CD4-positive, CD25-positive, alpha-beta regulatory T cell (primary cell): Measurements from ENCODE around the gene CHCHD4. TPM values are rescaled to one million over a fixed set of nuclear protein-coding genes. Genes with fewer than 3 reads are reported as not detected.

Experiments
- ATAC-seq, 2 donors: fragments of 150-1000 bp; cut with Tn5 transposase; one replicate each; pipeline ENCODE4 v1.10.0; 2021; ENCODE audit warnings: low read depth in 2 of 2, moderate number of reproducible peaks in 2 of 2, moderate library complexity in 1 of 2
- DNase-seq, 3 donors: peaks; one replicate each; pipeline versions ENCODE4 v3.0.0 to v3.0.0-alpha.2; 2012 to 2022; ENCODE audit warnings: mixed read lengths in 1 of 3
- H3K27ac ChIP-seq: one replicate; pipeline ENCODE4 v1.7.0; 2013; ENCODE audit warnings: mild to moderate bottlenecking, low read length; ENCODE audit not compliant: insufficient read depth, poor library complexity, severe bottlenecking
- H3K27me3 ChIP-seq: one replicate; pipeline ENCODE4 v1.7.0; 2013; ENCODE audit warnings: low read length; ENCODE audit not compliant: control insufficient read depth, insufficient read depth
- H3K36me3 ChIP-seq: one replicate; pipeline ENCODE4 v1.7.0; 2013; ENCODE audit warnings: mild to moderate bottlenecking, low read length, moderate library complexity; ENCODE audit not compliant: control insufficient read depth, insufficient read depth
- H3K4me1 ChIP-seq: 2 replicates; pipeline ENCODE4 v1.7.0; 2013; ENCODE audit warnings: mild to moderate bottlenecking, low read length; ENCODE audit not compliant: insufficient read depth, control insufficient read depth, poor library complexity, severe bottlenecking
- H3K4me3 ChIP-seq: one replicate; pipeline ENCODE4 v1.7.0; 2013; ENCODE audit warnings: low read depth, mild to moderate bottlenecking, low read length, moderate library complexity
- H3K9me3 ChIP-seq, 2 experiments: 1 replicate in 1 of 2; 2 replicates in 1 of 2; pipeline ENCODE4 v1.7.0; 2013; ENCODE audit warnings: low read length in 2 of 2, mild to moderate bottlenecking in 1 of 2, moderate library complexity in 1 of 2; ENCODE audit not compliant: control insufficient read depth in 2 of 2
- H3K27ac Mint-ChIP-seq, 3 donors: one replicate each; pipeline ENCODE4 v1.8.0; 2020 to 2022; ENCODE audit warnings: mild to moderate bottlenecking in 3 of 3, mixed read lengths in 3 of 3, moderate library complexity in 2 of 3
- H3K27me3 Mint-ChIP-seq: one replicate; pipeline ENCODE4 v1.8.0; 2022; ENCODE audit warnings: mild to moderate bottlenecking, mixed read lengths
- H3K36me3 Mint-ChIP-seq: one replicate; pipeline ENCODE4 v1.8.0; 2020; ENCODE audit warnings: mixed read lengths
- H3K4me1 Mint-ChIP-seq, 4 donors: one replicate each; pipeline ENCODE4 v1.8.0; 2020 to 2022; ENCODE audit warnings: mixed read lengths in 4 of 4, mild to moderate bottlenecking in 1 of 4
- H3K4me3 Mint-ChIP-seq, 4 donors: one replicate each; pipeline ENCODE4 v1.8.0; 2020 to 2022; ENCODE audit warnings: mild to moderate bottlenecking in 4 of 4, mixed read lengths in 4 of 4, moderate library complexity in 3 of 4
- H3K9me3 Mint-ChIP-seq, 7 donors: one replicate each; pipeline ENCODE4 v1.8.0; 2020 to 2022; ENCODE audit warnings: mixed read lengths in 7 of 7, mild to moderate bottlenecking in 3 of 7, moderate library complexity in 2 of 7
- polyA plus RNA-seq, 4 donors: library from polyadenylated mRNA; unstranded; fragments of 300-500 nt; fragmentation: Illumina TruSeq; gene quantifications; one replicate each; pipeline ENCODE4 v1.2.3, GENCODE V29; 2021
- total RNA-seq: library from RNA; stranded (reverse); gene quantifications from one replicate; pipeline ENCODE4 v1.2.3, GENCODE V29; 2022

CHCHD4 gene
- total and polyA plus RNA-seq, 5 donors from 2014 or later = 3.6 to 21.1 (median 12.2) TPM

GRCh38 chr3:14154276-14154675 lies 29.6 kb upstream of the CHCHD4 start:
- Mint-ChIP-seq H3K9me3 (peaks cover 0 to 2% (median 0%) of the 10 kb centered on the region in 7 donors), H3K4me3 (no peak overlapping the region), H3K36me3 (peaks cover 62% of the 10 kb centered on the region), H3K27me3 (no peaks in the 10 kb centered on the region), H3K27ac (peak overlapping the region in 1 of 3 donors; percentile 71), H3K4me1 (peaks cover 6 to 14% (median 10%) of the 10 kb centered on the region in 4 donors)
- Histone ChIP-seq H3K27ac (no peak overlapping the region), H3K4me3 (no peak overlapping the region), H3K36me3 (peaks cover 77% of the 10 kb centered on the region), H3K27me3 (no peaks in the 10 kb centered on the region), H3K9me3 (no peaks in the 10 kb centered on the region), H3K4me1 (no peaks in the 10 kb centered on the region)
- ATAC-seq (no peak), DNase-seq (no peak)

DNA sequence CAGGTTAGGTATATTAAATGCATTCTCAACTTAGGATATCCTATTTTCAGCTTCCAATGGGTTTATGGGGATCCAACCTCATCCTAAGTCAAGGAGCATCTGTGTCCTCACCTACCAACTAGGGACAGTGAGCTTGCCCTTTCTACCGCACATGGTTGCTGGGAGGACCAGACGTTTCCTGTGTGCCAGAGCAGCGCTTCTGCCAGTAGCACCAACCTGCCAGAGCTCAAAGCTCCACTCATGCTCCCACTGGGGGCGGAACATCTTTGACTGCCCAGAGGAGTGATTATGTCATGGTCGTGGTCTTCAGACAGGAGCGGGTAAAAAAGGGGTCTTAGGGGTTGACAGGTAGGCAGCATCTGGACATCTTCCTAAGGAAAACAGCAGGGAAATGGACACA lies 29.0 kb upstream of the CHCHD4 start:
- peaks cover 56% of the 10 kb centered on the region for H3K36me3 Mint-ChIP-seq
- Histone ChIP-seq H3K4me1 (no peaks in the 10 kb centered on the region), H3K4me3 (no peak overlapping the region), H3K36me3 (peaks cover 71% of the 10 kb centered on the region), H3K27me3 (no peaks in the 10 kb centered on the region), H3K9me3 (no peaks in the 10 kb centered on the region), H3K27ac (no peak overlapping the region)
- H3K9me3 Mint-ChIP-seq = peaks cover 0 to 2% (median 0%) of the 10 kb centered on the region in 7 donors
- H3K4me1 Mint-ChIP-seq = peaks cover 6 to 14% (median 9%) of the 10 kb centered on the region in 4 donors
- no peak overlapping the region for H3K4me3 Mint-ChIP-seq
- peak overlapping the region in 2 of 3 donors; percentile 32 to 53 for H3K27ac Mint-ChIP-seq
- ATAC-seq (no peak), DNase-seq (no peak)
- no peaks in the 10 kb centered on the region for H3K27me3 Mint-ChIP-seq

GRCh38 chr3:14152963-14153355 lies 28.3 kb upstream of the CHCHD4 start:
- peaks cover 6 to 12% (median 8%) of the 10 kb centered on the region in 4 donors for H3K4me1 Mint-ChIP-seq
- H3K36me3 Mint-ChIP-seq = peaks cover 50% of the 10 kb centered on the region
- peaks cover 0 to 2% (median 0%) of the 10 kb centered on the region in 7 donors for H3K9me3 Mint-ChIP-seq
- Histone ChIP-seq H3K27ac (no peak overlapping the region), H3K36me3 (peaks cover 67% of the 10 kb centered on the region), H3K9me3 (no peaks in the 10 kb centered on the region), H3K27me3 (no peaks in the 10 kb centered on the region), H3K4me1 (no peaks in the 10 kb centered on the region), H3K4me3 (no peak overlapping the region)
- DNase-seq (no peak), ATAC-seq (no peak)
- no peak overlapping the region for H3K4me3 Mint-ChIP-seq
- H3K27ac Mint-ChIP-seq = no peak overlapping the region
- no peaks in the 10 kb centered on the region for H3K27me3 Mint-ChIP-seq

DNA sequence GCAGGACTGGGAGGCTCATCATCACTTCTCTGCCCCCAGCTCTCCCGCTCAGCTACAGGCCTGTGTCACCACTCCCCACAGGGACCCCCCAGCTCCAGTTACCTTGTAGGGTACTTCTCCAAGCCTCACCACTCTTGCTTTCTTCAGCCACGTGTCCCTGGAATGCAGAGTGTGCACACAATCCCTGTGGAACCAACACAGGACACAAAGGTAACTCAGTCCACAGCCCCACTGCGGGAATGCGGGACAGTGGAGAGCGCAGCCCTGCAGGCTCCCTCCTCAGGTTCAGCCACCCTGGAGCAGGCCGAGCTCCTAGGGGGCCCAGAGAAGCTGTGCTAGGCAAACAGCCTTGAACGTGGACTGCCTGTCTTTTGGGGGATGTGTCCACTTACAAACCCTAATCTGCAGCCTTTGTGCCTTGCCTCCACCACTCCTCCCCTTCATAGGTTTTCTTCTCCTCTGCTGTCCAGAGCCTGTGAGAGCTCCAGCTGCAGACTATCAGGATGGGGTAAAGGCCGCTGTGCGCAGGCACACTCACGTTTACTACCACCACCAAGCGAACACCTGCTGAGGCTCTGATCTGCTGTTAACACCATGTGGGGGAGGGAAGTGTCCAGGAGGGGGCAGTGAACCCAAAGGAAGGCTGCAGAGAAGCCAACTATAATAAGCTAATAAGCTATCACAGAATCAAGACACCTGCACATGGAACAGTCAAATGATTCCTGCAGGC lies 27.7 kb upstream of the CHCHD4 start:
- peak in 2 of 3 donors; percentile 18 to 22 for DNase-seq
- H3K27ac Mint-ChIP-seq = peak overlapping the region in 1 of 3 donors; percentile 80
- no peaks in the 10 kb centered on the region for H3K9me3 ChIP-seq

GRCh38 chr3:14151471-14152083 lies 26.9 kb upstream of the CHCHD4 start:
- Mint-ChIP-seq H3K4me3 (no peak overlapping the region), H3K36me3 (peaks cover 47% of the 10 kb centered on the region), H3K27me3 (no peaks in the 10 kb centered on the region), H3K9me3 (peaks cover 0 to 2% (median 0%) of the 10 kb centered on the region in 7 donors), H3K27ac (no peak overlapping the region), H3K4me1 (peaks cover 6 to 12% (median 9%) of the 10 kb centered on the region in 4 donors)
- Histone ChIP-seq H3K4me1 (no peaks in the 10 kb centered on the region), H3K9me3 (no peaks in the 10 kb centered on the region), H3K36me3 (peaks cover 67% of the 10 kb centered on the region), H3K4me3 (no peak overlapping the region), H3K27me3 (no peaks in the 10 kb centered on the region), H3K27ac (no peak overlapping the region)
- DNase-seq (no peak), ATAC-seq (no peak)

More for the DNA sequence above, 27.7 kb upstream of the CHCHD4 start:
- Mint-ChIP-seq H3K4me1 (peaks cover 6 to 11% (median 8%) of the 10 kb centered on the region in 4 donors), H3K36me3 (peaks cover 46% of the 10 kb centered on the region), H3K9me3 (peaks cover 0 to 2% (median 0%) of the 10 kb centered on the region in 7 donors), H3K27me3 (no peaks in the 10 kb centered on the region), H3K4me3 (no peak overlapping the region)
- Histone ChIP-seq H3K4me3 (no peak overlapping the region), H3K27me3 (no peaks in the 10 kb centered on the region), H3K4me1 (no peaks in the 10 kb centered on the region), H3K27ac (no peak overlapping the region), H3K36me3 (peaks cover 67% of the 10 kb centered on the region)
- ATAC-seq = peak in 1 of 2 donors; percentile 50

GRCh38 chr3:14150491-14151230 lies 26.0 kb upstream of the CHCHD4 start:
- Mint-ChIP-seq H3K9me3 (peaks cover 0 to 3% (median 0%) of the 10 kb centered on the region in 7 donors), H3K27me3 (no peaks in the 10 kb centered on the region), H3K36me3 (peaks cover 45% of the 10 kb centered on the region), H3K4me3 (peak overlapping the region in 1 of 4 donors; percentile 5), H3K27ac (peak overlapping the region; percentile 59 to 86 (median 84)), H3K4me1 (peaks cover 2 to 11% (median 8%) of the 10 kb centered on the region in 4 donors)
- ATAC-seq (no peak), DNase-seq (no peak)
- no peaks in the 10 kb centered on the region for H3K27me3 ChIP-seq
- peaks cover 69% of the 10 kb centered on the region for H3K36me3 ChIP-seq
- H3K27ac ChIP-seq = no peak overlapping the region
- no peak overlapping the region for H3K4me3 ChIP-seq
- no peaks in the 10 kb centered on the region for H3K9me3 ChIP-seq
- peaks cover 5% of the 10 kb centered on the region for H3K4me1 ChIP-seq

- H3K4me1 Mint-ChIP-seq = peaks cover 5 to 16% (median 12%) of the 10 kb centered on the region in 4 donors
- Histone ChIP-seq H3K4me3 (no peak overlapping the region), H3K9me3 (no peaks in the 10 kb centered on the region), H3K27me3 (no peaks in the 10 kb centered on the region), H3K27ac (no peak overlapping the region), H3K4me1 (peaks cover 11% of the 10 kb centered on the region), H3K36me3 (peaks cover 70% of the 10 kb centered on the region)
- no peaks in the 10 kb centered on the region for H3K27me3 Mint-ChIP-seq
- peaks cover 0 to 3% (median 0%) of the 10 kb centered on the region in 7 donors for H3K9me3 Mint-ChIP-seq
- ATAC-seq (no peak), DNase-seq (no peak)
- peaks cover 46% of the 10 kb centered on the region for H3K36me3 Mint-ChIP-seq
- peak overlapping the region in 1 of 4 donors; percentile 5 for H3K4me3 Mint-ChIP-seq
- H3K27ac Mint-ChIP-seq = peak overlapping the region; percentile 59 to 86 (median 84)
Observed at GRCh38 chr3:14150078-14150477, 25.4 kb upstream of the CHCHD4 start.
